Skin epidermis (tissue), 12 donors: ENCODE data around the gene TCF12.
"Not testable (repeated sequence)": the region's sequence is repeated elsewhere in the genome, so short reads cannot be mapped to it uniquely, and the experiment has no call there.

Experiments
- H3K27ac ChIP-seq, 21 experiments: fragments of 200-600 bp; sonication (generic) in 11 of 21; one replicate each; pipeline ENCODE4 v1.5.0; 2020; ENCODE audit warnings: mild to moderate bottlenecking in 3 of 21, inconsistent platforms in 2 of 21, moderate library complexity in 2 of 21
- H3K4me3 ChIP-seq, 7 experiments: fragments of 200-600 bp; sonication (generic) in 2 of 7; one replicate each; pipeline ENCODE4 v1.5.0; 2020; ENCODE audit warnings: inconsistent platforms in 2 of 7, mild to moderate bottlenecking in 2 of 7, moderate library complexity in 1 of 7

TCF12 gene

DNA sequence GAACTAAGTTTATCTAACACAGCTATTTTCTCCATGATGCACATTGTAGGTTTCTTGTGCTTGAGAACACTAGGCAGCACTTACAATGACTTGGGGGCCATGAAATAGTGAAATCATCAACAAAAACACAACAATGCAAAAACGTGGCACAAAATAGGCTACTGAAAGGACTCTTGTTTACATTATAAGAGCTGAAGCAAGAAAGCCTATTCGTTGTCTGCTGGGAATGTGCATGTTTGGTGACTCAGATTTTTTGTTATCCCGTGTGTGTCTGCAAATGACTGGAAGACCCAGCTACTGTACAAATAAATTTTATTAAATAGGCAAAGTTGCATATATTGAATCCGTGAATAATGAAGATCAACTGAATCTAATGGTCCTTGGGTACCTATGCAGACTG lies 85.0 kb downstream of the TCF12 start:
- Histone ChIP-seq H3K27ac (no peak overlapping the region), H3K4me3 (no peak overlapping the region)

DNA sequence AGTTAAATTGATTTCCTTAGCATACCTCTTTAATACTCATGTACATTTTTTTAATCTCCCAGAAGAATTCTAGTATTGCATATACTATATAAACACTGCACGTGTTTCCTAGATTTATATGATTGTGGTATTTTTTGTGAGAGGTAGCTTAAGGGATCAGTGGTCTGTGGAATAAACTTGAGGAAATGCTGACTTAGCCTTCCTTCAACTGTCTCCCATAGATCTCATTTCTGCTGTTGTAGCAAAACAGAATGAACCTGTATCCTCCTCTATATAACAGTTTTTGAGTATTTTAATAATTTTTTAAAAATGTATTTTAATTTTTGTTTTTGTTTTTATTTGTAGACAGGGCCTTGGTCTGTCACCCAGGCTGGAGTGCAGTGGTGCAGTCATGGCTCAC lies 86.8 kb downstream of the TCF12 start:
- Histone ChIP-seq H3K27ac (no peak overlapping the region), H3K4me3 (no peak overlapping the region)

- H3K4me3 ChIP-seq: not testable (repeated sequence)
Measured at GRCh38 chr15:57007797-57008196, 89.4 kb downstream of the TCF12 start.

GRCh38 chr15:57010724-57011123 lies 92.3 kb downstream of the TCF12 start:
- no peak overlapping the region for H3K27ac ChIP-seq
- H3K4me3 ChIP-seq: no peak overlapping the region

More at GRCh38 chr15:57007797-57008196, 89.4 kb downstream of the TCF12 start:
- not testable (repeated sequence) for H3K27ac ChIP-seq

DNA sequence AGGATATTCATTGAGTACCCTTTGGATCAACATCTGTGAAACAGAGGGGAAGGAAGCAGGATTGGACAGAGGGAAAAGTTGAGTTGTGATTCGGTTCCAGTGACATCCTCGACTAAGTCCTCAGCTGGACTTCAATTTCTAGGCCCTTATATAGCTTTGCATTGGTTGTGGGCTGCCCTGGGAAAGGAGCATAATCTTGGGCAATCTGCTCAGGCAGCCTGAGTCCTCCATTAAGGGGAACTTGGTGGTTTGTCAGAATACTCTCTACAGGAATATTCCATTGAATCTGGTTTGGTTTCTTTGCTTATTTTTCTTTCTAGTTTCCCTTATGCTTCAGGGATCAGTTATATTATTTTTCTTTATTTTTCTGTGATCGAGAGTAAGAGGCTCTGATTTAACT lies 94.1 kb downstream of the TCF12 start:
- H3K4me3 ChIP-seq: no peak overlapping the region

GRCh38 chr15:57014896-57015295 lies 96.5 kb downstream of the TCF12 start:
- not testable (repeated sequence) for H3K27ac ChIP-seq, H3K4me3 ChIP-seq

More for the DNA sequence above, 94.1 kb downstream of the TCF12 start:
- H3K27ac ChIP-seq: no peak overlapping the region

GRCh38 chr15:57015360-57015759 lies 96.9 kb downstream of the TCF12 start:
- Histone ChIP-seq H3K27ac (no peak overlapping the region), H3K4me3 (no peak overlapping the region)

DNA sequence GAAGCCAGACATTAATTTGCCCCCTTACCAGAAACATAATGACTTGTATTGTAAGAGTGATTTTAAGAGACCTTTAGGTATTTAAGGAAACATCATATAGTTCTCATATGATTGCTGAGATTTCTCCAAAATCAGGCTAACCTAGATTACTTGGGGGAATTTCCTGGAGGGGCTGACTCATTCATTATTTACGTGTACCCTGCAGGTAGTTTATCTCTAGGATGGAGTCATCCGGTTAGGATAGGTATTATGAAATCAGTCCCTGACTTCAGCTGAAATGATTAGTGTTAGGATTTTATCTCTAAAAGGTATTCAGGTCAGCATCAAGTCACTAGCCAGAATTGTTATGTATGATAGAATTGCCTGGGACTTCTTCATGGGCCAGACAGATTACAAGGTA lies 97.5 kb downstream of the TCF12 start:
- H3K27ac ChIP-seq: no peak overlapping the region

DNA sequence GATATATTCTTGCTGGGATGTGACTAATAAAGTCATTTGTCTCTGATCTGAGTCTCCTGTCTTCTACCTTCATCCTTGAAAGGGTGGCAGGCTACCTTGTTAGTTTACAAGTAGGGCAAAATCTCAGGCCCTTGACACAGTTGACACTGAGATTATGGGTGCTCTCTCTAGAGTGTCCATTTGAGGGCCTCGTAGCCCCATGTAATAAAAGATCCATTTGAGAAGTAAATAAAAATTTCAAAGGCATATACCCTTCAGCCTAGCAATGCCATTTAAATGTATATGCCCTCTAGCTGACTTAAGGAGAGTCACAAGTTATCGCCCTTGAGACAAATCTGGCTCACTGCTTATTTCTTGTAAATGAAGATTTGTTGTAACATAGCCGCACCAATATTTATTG lies 98.6 kb downstream of the TCF12 start:
- Histone ChIP-seq H3K27ac (no peak overlapping the region), H3K4me3 (no peak overlapping the region)

More for the DNA sequence above, 97.5 kb downstream of the TCF12 start:
- no peak overlapping the region for H3K4me3 ChIP-seq

DNA sequence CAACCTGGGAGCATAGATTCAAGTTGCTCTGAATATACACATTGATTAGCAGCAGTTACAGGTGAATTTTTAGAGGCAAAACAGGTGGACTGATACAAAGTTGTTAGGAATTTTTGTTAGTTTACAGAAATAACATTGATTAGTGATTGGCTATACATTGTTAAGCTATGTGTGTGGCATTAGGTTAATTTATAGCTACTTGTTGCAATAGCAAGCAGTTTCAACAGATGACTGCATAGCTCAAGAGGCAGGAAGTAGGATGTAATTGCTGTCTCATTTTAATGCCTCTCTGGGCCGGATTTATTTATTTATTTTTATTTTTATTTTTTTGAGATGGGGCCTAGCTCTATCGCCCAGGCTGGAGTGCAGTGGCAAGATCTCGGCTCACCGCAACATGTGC lies 99.7 kb downstream of the TCF12 start:
- H3K4me3 ChIP-seq: no peak overlapping the region
- H3K27ac ChIP-seq: peak overlapping the region in 2 of 21 experiments; percentile 2 to 36

- H3K4me3 ChIP-seq: no peak overlapping the region
- H3K27ac ChIP-seq: peak overlapping the region in 3 of 21 experiments; percentile 6 to 38 (median 21)
Measured at GRCh38 chr15:57019496-57020160, 101.2 kb downstream of the TCF12 start.

DNA sequence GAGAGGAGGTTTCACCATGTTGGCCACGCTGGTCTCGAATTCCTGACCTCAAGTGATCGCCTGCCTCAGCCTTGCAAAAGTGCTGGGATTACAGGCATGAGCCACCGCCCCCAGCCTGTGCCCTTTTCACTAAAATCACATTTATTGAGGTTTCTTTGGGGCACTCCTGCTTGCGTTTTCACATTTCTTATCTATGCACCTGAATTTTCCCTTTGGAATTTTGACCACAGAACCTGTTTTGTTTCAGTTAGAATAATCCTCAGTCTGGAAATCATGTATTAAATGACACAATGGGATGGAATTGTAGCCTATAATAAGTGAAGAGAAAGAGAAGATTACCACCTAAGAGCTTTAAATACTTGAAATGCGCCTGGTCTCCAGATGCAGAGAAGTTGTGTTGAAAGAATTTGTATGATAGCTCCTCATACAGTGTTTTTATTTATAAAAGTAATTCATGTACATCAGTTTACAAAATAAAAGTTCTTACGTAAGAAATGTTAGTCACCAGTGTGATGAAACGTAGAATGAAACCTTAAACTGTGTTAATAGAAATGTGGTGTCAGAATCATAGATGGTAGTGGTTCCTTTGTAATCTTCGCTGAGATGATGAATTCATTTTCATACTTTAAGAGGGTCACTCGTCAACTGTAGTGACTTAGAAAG lies 107.0 kb downstream of the TCF12 start:
- H3K4me3 ChIP-seq: no peak overlapping the region
- H3K27ac ChIP-seq: peak overlapping the region in 1 of 21 experiments; percentile 12

DNA sequence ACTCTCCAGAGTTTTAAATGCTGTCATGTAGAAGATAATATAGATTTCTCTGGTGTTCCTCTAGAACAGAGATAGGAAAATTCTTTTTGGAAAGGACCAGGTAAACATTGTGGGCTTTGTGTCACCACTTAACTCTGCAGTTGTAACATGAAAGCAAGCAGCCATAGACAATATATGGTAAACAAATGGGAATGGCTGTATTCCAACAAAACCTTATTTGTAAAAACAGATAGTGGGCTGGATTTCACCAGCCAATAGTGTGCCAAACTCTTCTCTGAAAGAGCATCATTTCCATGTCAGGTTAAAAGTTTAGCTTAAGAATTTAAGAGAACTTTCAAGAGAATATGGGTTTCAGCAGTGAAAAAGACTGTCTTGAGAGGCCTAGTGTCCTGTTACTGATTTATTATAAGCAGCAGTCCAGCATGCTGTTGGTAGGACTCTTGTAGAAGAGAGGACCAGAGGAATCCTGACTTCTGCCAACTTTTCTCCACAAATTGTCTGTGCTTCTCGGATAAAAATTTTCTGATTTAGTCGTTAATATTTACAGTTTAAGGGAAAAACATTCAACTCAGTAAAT lies 107.7 kb downstream of the TCF12 start:
- Histone ChIP-seq H3K27ac (peak overlapping the region in 1 of 21 experiments; percentile 12), H3K4me3 (no peak overlapping the region)

DNA sequence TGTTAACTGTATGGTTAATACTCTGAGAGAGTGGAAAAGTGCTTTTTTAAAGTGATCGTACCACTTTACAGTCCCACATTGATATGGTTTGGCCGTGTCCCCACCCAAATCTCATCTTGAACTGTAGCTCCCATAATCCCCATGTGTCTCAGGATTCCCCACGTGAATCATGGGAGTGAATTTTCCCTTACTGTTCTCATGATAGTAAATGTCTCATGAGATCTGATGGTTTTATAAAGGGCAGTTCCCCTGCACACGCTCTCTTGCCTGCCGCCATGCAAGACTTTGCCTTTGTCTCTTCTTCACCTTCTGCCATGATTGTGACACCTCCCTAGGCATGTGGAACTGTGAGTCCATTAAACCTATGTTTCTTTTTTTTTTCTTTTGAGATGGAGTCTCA lies 109.2 kb downstream of the TCF12 start:
- Histone ChIP-seq H3K27ac (no peak overlapping the region), H3K4me3 (no peak overlapping the region)

GRCh38 chr15:57028176-57028575 lies 109.7 kb downstream of the TCF12 start:
- no peak overlapping the region for H3K4me3 ChIP-seq
- H3K27ac ChIP-seq: no peak overlapping the region

- H3K4me3 ChIP-seq: no peak overlapping the region
- H3K27ac ChIP-seq: no peak overlapping the region
Measured at GRCh38 chr15:57030011-57030410, 111.6 kb downstream of the TCF12 start.

GRCh38 chr15:57031082-57031481 lies 112.6 kb downstream of the TCF12 start:
- Histone ChIP-seq H3K4me3 (no peak overlapping the region), H3K27ac (peak overlapping the region in 3 of 21 experiments; percentile 2 to 44 (median 20))

- H3K4me3 ChIP-seq: no peak overlapping the region
- H3K27ac ChIP-seq: peak overlapping the region in 2 of 21 experiments; percentile 2 to 44
Measured at GRCh38 chr15:57031605-57032004, 113.2 kb downstream of the TCF12 start.

- no peak overlapping the region for H3K27ac ChIP-seq
Measured at GRCh38 chr15:57032338-57032737, 113.9 kb downstream of the TCF12 start.

DNA sequence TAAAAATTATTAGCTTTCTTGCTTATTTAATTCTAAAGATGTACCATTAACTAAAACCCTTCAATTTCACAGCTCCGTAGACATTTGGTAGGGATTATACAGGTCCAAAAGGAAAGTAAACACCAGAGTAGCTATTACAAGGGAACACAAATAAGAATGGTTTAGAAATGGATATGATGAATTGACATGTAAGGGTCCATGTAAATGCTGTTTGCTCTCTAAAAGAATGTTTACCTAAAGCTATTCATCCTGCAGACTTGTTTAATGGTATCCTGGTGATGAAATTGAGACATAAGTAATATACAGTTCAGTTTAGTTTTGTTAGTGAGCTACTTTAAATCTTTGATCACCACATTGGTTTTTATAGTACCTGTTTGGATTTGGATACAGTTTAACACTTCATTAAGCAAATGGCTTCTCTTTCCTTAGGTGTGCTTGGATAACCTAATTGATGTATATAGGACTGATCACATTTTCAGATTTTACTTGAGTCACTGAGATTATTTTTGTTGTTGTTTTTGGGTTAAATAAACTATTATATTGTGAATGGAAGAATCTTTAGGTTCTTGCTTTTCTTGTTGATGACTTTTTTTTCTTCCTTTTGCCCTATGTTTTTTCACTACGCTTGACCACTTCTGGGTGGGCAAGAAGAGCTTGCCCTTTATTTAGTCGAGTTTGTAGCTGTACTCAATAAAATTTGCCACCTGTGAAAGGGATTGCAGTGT lies 115.4 kb downstream of the TCF12 start:
- H3K27ac ChIP-seq: no peak overlapping the region
- no peak overlapping the region for H3K4me3 ChIP-seq

More at GRCh38 chr15:57032338-57032737, 113.9 kb downstream of the TCF12 start:
- no peak overlapping the region for H3K4me3 ChIP-seq
